H1 (cell line): ENCODE results near the gene STT3B. TPM values are rescaled to one million over a fixed set of nuclear protein-coding genes. Genes with fewer than 3 reads are reported as not detected.
A peak's percentile ranks its signal among the peaks of the same experiment; 100 is the strongest.

Source experiments
- CTCF ChIA-PET: fragments of 300-600 bp; sonication (Branson Sonifier 250); formaldehyde crosslinking; loops from one replicate; lab custom pipeline; 2021; ENCODE audit not compliant: partially characterized antibody; lab: Charles Lee
- POLR2A ChIA-PET: fragments of 300-600 bp; sonication (Branson Sonifier 250); formaldehyde crosslinking; loops from one replicate; lab custom pipeline; 2021; ENCODE audit warnings: inconsistent platforms; ENCODE audit not compliant: partially characterized antibody; lab: Charles Lee
- DNase-seq, 2 experiments: peaks; one replicate each; pipeline versions ENCODE4 v3.0.0 to v3.0.0-alpha.2; 2010 to 2022; ENCODE audit warnings: low spot score in 2 of 2, low read depth in 1 of 2, mixed read lengths in 1 of 2
- FAIRE-seq: peaks from 2 replicates; lab custom pipeline; 2011; peaks lifted over from hg19 to GRCh38; lab: Jason Lieb, UNC
- H2AFZ ChIP-seq: 2 replicates; pipeline ENCODE4 v1.8.1; 2012; ENCODE audit warnings: low read length, inconsistent platforms
- H2AK5ac ChIP-seq: 2 replicates; pipeline ENCODE4 v1.6.1; 2013; ENCODE audit warnings: low read depth, low read length
- H2BK120ac ChIP-seq: replicated peaks from 2 replicates; pipeline ENCODE3; 2013; ENCODE audit warnings: low read depth, low read length, inconsistent platforms
- H2BK12ac ChIP-seq: 2 replicates; pipeline ENCODE4 v1.6.1; 2013; ENCODE audit warnings: low read depth, low read length
- H2BK15ac ChIP-seq: 2 replicates; pipeline ENCODE4 v1.6.1; 2013; ENCODE audit warnings: low read length
- H2BK20ac ChIP-seq: 2 replicates; pipeline ENCODE4 v1.6.1; 2013; ENCODE audit warnings: low read length
- H2BK5ac ChIP-seq: 2 replicates; pipeline ENCODE4 v1.6.1; 2013; ENCODE audit warnings: low read depth, low read length
- H3K14ac ChIP-seq: 2 replicates; pipeline ENCODE4 v1.6.1; 2013; ENCODE audit warnings: inconsistent platforms; ENCODE audit not compliant: insufficient read length
- H3K18ac ChIP-seq: 2 replicates; pipeline ENCODE4 v1.6.1; 2013; ENCODE audit warnings: low read length; ENCODE audit errors: extremely low read depth
- H3K23ac ChIP-seq: 2 replicates; pipeline ENCODE4 v1.6.1; 2013; ENCODE audit warnings: inconsistent platforms; ENCODE audit not compliant: insufficient read length
- H3K23me2 ChIP-seq: 2 replicates; pipeline ENCODE4 v1.6.1; 2013; ENCODE audit warnings: low read depth, low read length
- H3K27ac ChIP-seq: 2 replicates; pipeline ENCODE4 v1.6.1; 2011; ENCODE audit warnings: low read depth, low read length, inconsistent platforms
- H3K27me3 ChIP-seq, 4 experiments: replicated peaks in 1 of 4; 1 replicate in 1 of 4; 2 replicates in 3 of 4; pipeline versions ENCODE4 v1.6.1 to v1.8.1; 2011 to 2013; ENCODE audit warnings: low read length in 3 of 4, mild to moderate bottlenecking in 3 of 4, inconsistent platforms in 2 of 4, mixed read lengths in 2 of 4, moderate library complexity in 1 of 4; ENCODE audit not compliant: control insufficient read depth in 3 of 4, insufficient read depth in 3 of 4; ENCODE audit errors: extremely low read depth in 1 of 4
- H3K36me3 ChIP-seq, 4 experiments: 2 replicates each; pipeline versions ENCODE4 v1.6.1 to v1.8.1; 2011 to 2013; ENCODE audit warnings: mild to moderate bottlenecking in 4 of 4, low read length in 3 of 4, moderate library complexity in 2 of 4, control low read depth in 1 of 4, inconsistent platforms in 1 of 4; ENCODE audit not compliant: insufficient read depth in 4 of 4, control insufficient read depth in 2 of 4
- H3K4ac ChIP-seq: replicated peaks from 2 replicates; pipeline ENCODE3; 2013; ENCODE audit warnings: low read length, low read depth, mixed read lengths, inconsistent platforms; ENCODE audit not compliant: insufficient read length
- H3K4me1 ChIP-seq, 4 experiments: replicated peaks in 1 of 4; 1 replicate in 1 of 4; 2 replicates in 3 of 4; pipeline versions ENCODE4 v1.6.1 to v1.8.1; 2011 to 2013; ENCODE audit warnings: low read length in 3 of 4, inconsistent platforms in 2 of 4, mixed read lengths in 1 of 4; ENCODE audit not compliant: insufficient read depth in 4 of 4, control insufficient read depth in 3 of 4
- H3K4me2 ChIP-seq, 2 experiments: 2 replicates each; pipeline versions ENCODE4 v1.6.1 to v1.8.1; 2011 to 2013; ENCODE audit warnings: low read depth in 2 of 2, low read length in 2 of 2, control low read depth in 1 of 2, inconsistent platforms in 1 of 2, mild to moderate bottlenecking in 1 of 2; ENCODE audit not compliant: insufficient read depth in 1 of 2
- H3K4me3 ChIP-seq, 4 experiments: fragments of 200-600, 300-600 bp in 1 of 4; sonication (generic), shearing (Covaris generic), sonication (Bioruptor Twin) in 1 of 4; 2 replicates each; pipeline versions ENCODE4 v1.5.1 to v1.8.1; 2011 to 2016; ENCODE audit warnings: low read length in 4 of 4, low read depth in 3 of 4, control low read depth in 2 of 4, inconsistent platforms in 2 of 4, mild to moderate bottlenecking in 2 of 4, mixed read lengths in 1 of 4, moderate library complexity in 1 of 4; ENCODE audit not compliant: insufficient read depth in 2 of 4; ENCODE audit errors: extremely low read depth in 1 of 4
- H3K56ac ChIP-seq: replicated peaks from 2 replicates; pipeline ENCODE3; 2013; ENCODE audit warnings: low read depth, mild to moderate bottlenecking, mixed read lengths, low read length, inconsistent platforms; ENCODE audit not compliant: insufficient read length
- H3K79me1 ChIP-seq: 2 replicates; pipeline ENCODE4 v1.6.1; 2013; ENCODE audit warnings: low read depth, low read length, control low read depth
- H3K79me2 ChIP-seq, 2 experiments: 2 replicates each; pipeline versions ENCODE4 v1.6.1 to v1.8.1; 2012 to 2013; ENCODE audit warnings: low read length in 2 of 2, mild to moderate bottlenecking in 2 of 2, inconsistent platforms in 1 of 2; ENCODE audit not compliant: insufficient read depth in 2 of 2, control insufficient read depth in 1 of 2
- H3K9ac ChIP-seq, 4 experiments: replicated peaks in 1 of 4; 1 replicate in 1 of 4; 2 replicates in 3 of 4; pipeline versions ENCODE4 v1.6.1 to v1.8.1; 2011 to 2013; ENCODE audit warnings: low read depth in 3 of 4, low read length in 3 of 4, control low read depth in 2 of 4, mild to moderate bottlenecking in 2 of 4, moderate library complexity in 2 of 4, inconsistent platforms in 1 of 4; ENCODE audit errors: extremely low read depth in 1 of 4
- H3K9me3 ChIP-seq, 2 experiments: 2 replicates each; pipeline versions ENCODE4 v1.6.1 to v1.8.1; 2012 to 2013; ENCODE audit warnings: mild to moderate bottlenecking in 2 of 2, moderate library complexity in 2 of 2, control low read depth in 1 of 2, inconsistent platforms in 1 of 2, low read depth in 1 of 2, low read length in 1 of 2, mixed read lengths in 1 of 2; ENCODE audit not compliant: insufficient read depth in 2 of 2
- H4K20me1 ChIP-seq, 2 experiments: replicated peaks in 1 of 2; 2 replicates each; pipeline versions ENCODE3 to v1.8.1; 2011 to 2013; ENCODE audit warnings: inconsistent platforms in 2 of 2, low read length in 2 of 2, mild to moderate bottlenecking in 1 of 2; ENCODE audit not compliant: insufficient read depth in 2 of 2, control insufficient read depth in 1 of 2
- H4K5ac ChIP-seq: 2 replicates; pipeline ENCODE4 v1.6.1; 2013; ENCODE audit warnings: low read length, low read depth, mixed read lengths, inconsistent platforms; ENCODE audit not compliant: insufficient read length
- H4K8ac ChIP-seq: 2 replicates; pipeline ENCODE4 v1.8.0; 2013; ENCODE audit warnings: mild to moderate bottlenecking, moderate library complexity, low read length, inconsistent platforms; ENCODE audit not compliant: insufficient read depth; ENCODE audit errors: extremely low read depth
- H4K91ac ChIP-seq: replicated peaks from 2 replicates; pipeline ENCODE3; 2013; ENCODE audit warnings: low read length, mixed read lengths, inconsistent platforms; ENCODE audit not compliant: insufficient read length
- BACH1 ChIP-seq: IDR thresholded peaks from 2 replicates; pipeline ENCODE4 v1.6.1; 2012; ENCODE audit warnings: low read length, improper control_type of control experiment
- BCL11A ChIP-seq, 2 experiments: IDR thresholded peaks; one replicate each; pipeline ENCODE4 v1.6.1; 2011; ENCODE audit warnings: low read depth in 2 of 2, low read length in 2 of 2, mild to moderate bottlenecking in 2 of 2
- CHD1 ChIP-seq: IDR thresholded peaks from 2 replicates; pipeline ENCODE4 v1.6.1; 2012; ENCODE audit warnings: low read depth, low read length, improper control_type of control experiment
- CTCF ChIP-seq, 3 experiments: IDR thresholded peaks; 1 replicate in 2 of 3; 2 replicates in 1 of 3; pipeline versions ENCODE4 v1.5.1 to v1.6.1; 2011; ENCODE audit warnings: low read length in 3 of 3, mild to moderate bottlenecking in 3 of 3, inconsistent platforms in 2 of 3, low read depth in 1 of 3, moderate library complexity in 1 of 3; ENCODE audit not compliant: insufficient read depth in 1 of 3; ENCODE audit errors: control extremely low read depth in 1 of 3
- HDAC2 ChIP-seq, 2 experiments: fragments of 300-600 bp in 1 of 2; sonication (generic) in 1 of 2; IDR thresholded peaks; 2 replicates each; pipeline ENCODE4 v1.6.1; 2011 to 2012; ENCODE audit warnings: low read depth in 2 of 2, low read length in 2 of 2, mild to moderate bottlenecking in 2 of 2, moderate library complexity in 2 of 2, borderline replicate concordance in 1 of 2, inconsistent platforms in 1 of 2
- JUND ChIP-seq: IDR thresholded peaks from 2 replicates; pipeline ENCODE4 v1.6.1; 2011; ENCODE audit warnings: mild to moderate bottlenecking, improper control_type of control experiment, low read length
- KDM5A ChIP-seq: fragments of 200-600 bp; IDR thresholded peaks from 2 replicates; pipeline ENCODE4 v1.7.1; 2012; ENCODE audit warnings: mild to moderate bottlenecking, low read length, inconsistent platforms, mixed read lengths
- NRF1 ChIP-seq: IDR thresholded peaks from 2 replicates; pipeline ENCODE4 v1.6.1; 2011; ENCODE audit warnings: mild to moderate bottlenecking, low read depth, low read length, improper control_type of control experiment
- POLR2A ChIP-seq, 2 experiments: IDR thresholded peaks; 1 replicate in 1 of 2; 2 replicates in 1 of 2; pipeline ENCODE4 v1.6.1; 2011; ENCODE audit warnings: low read depth in 2 of 2, low read length in 2 of 2, mild to moderate bottlenecking in 2 of 2; ENCODE audit errors: control extremely low read depth in 1 of 2
- TAF1 ChIP-seq: IDR thresholded peaks from 2 replicates; pipeline ENCODE4 v1.6.1; 2011; ENCODE audit warnings: mild to moderate bottlenecking, low read depth, low read length
- TEAD4 ChIP-seq: IDR thresholded peaks from 2 replicates; pipeline ENCODE4 v1.6.1; 2012; ENCODE audit warnings: low read depth, low read length, inconsistent platforms, mixed read lengths
- WGBS, 2 experiments: shearing (Covaris generic) in 1 of 2; methylation state at CpG; one replicate each; pipeline versions ENCODE4 v1.1.6 to v1.1.7; 2013 to 2015; ENCODE audit warnings: low lambda C conversion rate in 2 of 2, mixed read lengths in 2 of 2, inconsistent platforms in 1 of 2, low coverage in 1 of 2, missing lambda C conversion rate in 1 of 2; ENCODE audit not compliant: insufficient replicate concordance in 2 of 2, insufficient coverage in 1 of 2, insufficient read length in 1 of 2; ENCODE audit errors: extremely low coverage in 1 of 2, missing lambda C conversion rate in 1 of 2; 5-methylcytosine and 5-hydroxymethylcytosine counted together
- polyA plus RNA-seq, 7 experiments: library from polyadenylated mRNA; depleted of rRNA in 3 of 7; stranded (reverse) in 5 of 7; unstranded in 2 of 7; fragments of >200 nt in 5 of 7; fragments of 200-250 nt in 2 of 7; gene quantifications; 1 replicate in 5 of 7; 2 replicates in 1 of 7; 4 replicates in 1 of 7; pipeline versions ENCODE4 v1.2.1 to v1.2.3, GENCODE V29; 2011 to 2013; ENCODE audit warnings: missing spikeins in 2 of 7, mixed read lengths in 2 of 7
- total RNA-seq: library from RNA; stranded (reverse); fragmentation: NEBNext Ultra II Directional; extraction: Animal tissue kit (Norgen Biotek cat#: 25700); gene quantifications from 2 replicates; pipeline ENCODE4 v1.2.1, GENCODE V29; 2021

Gene STT3B
- total and polyA plus RNA-seq, 2 of the 8 experiments (the other 6 are each of a cell fraction or from before 2014, with no cell fraction given) = 43.5 to 134 TPM

GRCh38 chr3:31562525-31562924, 29.8 kb downstream of the STT3B start:
- H2AFZ ChIP-seq = no peak overlapping the region
- H3K79me1 ChIP-seq = peaks cover 4% of the 10 kb centered on the region
- H2BK15ac ChIP-seq = no peak overlapping the region
- no peak overlapping the region for H4K5ac ChIP-seq
- no peak overlapping the region for H3K18ac ChIP-seq
- no peak overlapping the region for H3K4me3 ChIP-seq
- CTCF ChIA-PET = interaction anchor here (0.5 to 2.4 kb wide), 26 partner anchors 8 to 803 kb away, joined by 3 to 17 read pairs (median 4); partner anchors contain the start of gene STT3B
- peak; percentile 43 to 87 for DNase-seq
- H3K27ac ChIP-seq = no peak overlapping the region
- H3K4ac ChIP-seq = no peak overlapping the region
- peak overlapping the region in 1 of 2 experiments; percentile 38; a peak in 1 of 4 replicates for H3K4me2 ChIP-seq
- no peak overlapping the region for H2BK120ac ChIP-seq
- H3K9ac ChIP-seq = no peak overlapping the region
- no peak overlapping the region for H3K14ac ChIP-seq
- H2BK12ac ChIP-seq = no peak overlapping the region
- peak overlapping the region; percentile 62; the same call in 1 of the 2 replicates for H2BK5ac ChIP-seq
- no peaks in the 10 kb centered on the region for H3K9me3 ChIP-seq
- H3K23ac ChIP-seq = no peak overlapping the region
- POLR2A ChIA-PET = interaction anchor here (1.4 to 1.8 kb wide), 2 partner anchors 12 to 30 kb away, joined by 5 to 21 read pairs; partner anchors contain the start of gene STT3B
- FAIRE-seq = peak; percentile 32
- H3K23me2 ChIP-seq = peaks cover 3% of the 10 kb centered on the region; the same call in 1 of the 2 replicates
- H3K4me1 ChIP-seq = peaks cover 4 to 13% (median 7%) of the 10 kb centered on the region in 4 experiments
- H2BK20ac ChIP-seq = no peak overlapping the region
- H3K36me3 ChIP-seq = no peaks in the 10 kb centered on the region
- H2AK5ac ChIP-seq = 0 out of 2 replicates have a peak overlapping the region, but pooled peaks have one; percentile 92
- peak overlapping the region; percentile 54; the same call in 1 of the 2 replicates for H4K8ac ChIP-seq
- H3K79me2 ChIP-seq = peaks cover 3 to 99% of the 10 kb centered on the region in 2 experiments; a peak in 2 of 4 replicates
- no peak overlapping the region for H3K56ac ChIP-seq
- no peak overlapping the region for H4K91ac ChIP-seq
- H4K20me1 ChIP-seq = peaks cover 22 to 29% of the 10 kb centered on the region in 2 experiments
- WGBS, 2 experiments = 76% methylated on average over 8 of the region's 8 CpGs; no CpG with 5 or more reads in 1 of the 2 experiments
- no peaks in the 10 kb centered on the region for H3K27me3 ChIP-seq
- peak; percentile 63 to 83 (median 82) for TF ChIP-seq CTCF (IDR thresholded peaks at IDR 0.05; ENCODE audit: control extremely low read depth in 1 of 3, insufficient read depth in 1 of 3, low read depth in 1 of 3, low read length in 3 of 3)
- TF ChIP-seq JUND = no peak
- TF ChIP-seq CHD1 = no peak
- TF ChIP-seq POLR2A (IDR thresholded peaks at IDR 0.05; ENCODE audit: control extremely low read depth in 1 of 2, low read depth in 2 of 2, low read length in 2 of 2) = no peak
- peak; percentile 64; the same call in 1 of the 2 replicates for TF ChIP-seq TEAD4
- no peak for TF ChIP-seq KDM5A
- TF ChIP-seq HDAC2 (IDR thresholded peaks at IDR 0.05; ENCODE audit: borderline replicate concordance in 1 of 2, low read depth in 2 of 2, low read length in 2 of 2) = peak in 1 of 2 experiments; percentile 67; a peak in 1 of 4 replicates
- 0 out of 2 replicates have a peak, but pooled peaks have one; percentile 40 for TF ChIP-seq BACH1
- TF ChIP-seq NRF1 = no peak
- no peak for TF ChIP-seq TAF1
- no peak for TF ChIP-seq BCL11A (IDR thresholded peaks at IDR 0.05; ENCODE audit: low read depth in 2 of 2, low read length in 2 of 2)
